ENCODE data around the gene PTBP3.

Gene PTBP3

DNA sequence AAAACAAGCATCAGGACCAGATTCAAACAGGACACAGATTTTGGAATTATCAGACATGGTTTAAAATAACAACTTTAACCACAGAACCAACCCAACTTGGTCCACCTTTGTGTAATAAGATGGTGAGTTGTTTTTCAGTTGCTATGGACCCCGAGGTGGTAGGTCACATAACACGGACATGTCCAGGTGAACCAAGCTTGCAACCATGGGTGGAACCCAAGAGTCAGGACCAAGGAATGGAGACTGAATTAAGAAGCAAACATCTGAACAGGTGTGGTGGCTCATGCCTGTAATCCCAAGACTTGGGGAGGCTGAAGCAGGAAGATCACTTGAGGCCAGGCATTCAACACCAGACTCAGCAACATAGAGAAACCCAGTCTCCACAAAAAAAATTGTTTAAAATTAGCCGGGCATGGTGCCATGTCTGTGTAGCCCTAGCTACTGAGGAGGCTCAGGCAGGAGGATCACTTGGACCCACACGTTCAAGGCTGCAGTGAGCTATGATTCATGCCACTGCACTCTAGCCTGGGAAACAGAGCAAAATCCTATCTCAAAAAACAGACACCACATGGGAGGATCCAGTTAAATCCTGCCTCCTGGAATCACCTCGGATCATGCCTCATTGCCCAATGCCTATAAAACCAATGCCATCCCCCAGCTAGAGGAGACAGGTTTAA, 10.6 kb downstream of the PTBP3 start:
- no peaks in the 10 kb centered on the region for H3F3A ChIP-seq (ENCODE audit: insufficient read depth, low read length)
- no peaks in the 10 kb centered on the region; the same call in 1 of the 2 replicates for H3K9me3 ChIP-seq (ENCODE audit: low read length)
- no peak overlapping the region for H3K4me2 ChIP-seq (ENCODE audit: low read length)
- no peaks in the 10 kb centered on the region for H3K27me3 ChIP-seq (ENCODE audit: insufficient read depth, low read length)
- no peak overlapping the region for H3K27ac ChIP-seq (ENCODE audit: low read depth, low read length, poor library complexity, severe bottlenecking)
- H3K9me2 ChIP-seq (ENCODE audit: low read depth, low read length) = no peaks in the 10 kb centered on the region
- peaks cover 30% of the 10 kb centered on the region for H3K36me3 ChIP-seq (ENCODE audit: insufficient read depth, low read length)
- H4K20me1 ChIP-seq (ENCODE audit: insufficient read depth, low read length) = no peaks in the 10 kb centered on the region
- H2AFZ ChIP-seq (ENCODE audit: low read length) = no peak overlapping the region
- H3K4me3 ChIP-seq (ENCODE audit: low read depth, low read length, poor library complexity, severe bottlenecking) = no peak overlapping the region
- H3K4me1 ChIP-seq (ENCODE audit: insufficient read depth, low read length, severe bottlenecking) = peaks cover 45% of the 10 kb centered on the region
- peaks cover 96% of the 10 kb centered on the region for H3K79me2 ChIP-seq (ENCODE audit: insufficient read depth, low read length)
- TF ChIP-seq, protein P1, sequence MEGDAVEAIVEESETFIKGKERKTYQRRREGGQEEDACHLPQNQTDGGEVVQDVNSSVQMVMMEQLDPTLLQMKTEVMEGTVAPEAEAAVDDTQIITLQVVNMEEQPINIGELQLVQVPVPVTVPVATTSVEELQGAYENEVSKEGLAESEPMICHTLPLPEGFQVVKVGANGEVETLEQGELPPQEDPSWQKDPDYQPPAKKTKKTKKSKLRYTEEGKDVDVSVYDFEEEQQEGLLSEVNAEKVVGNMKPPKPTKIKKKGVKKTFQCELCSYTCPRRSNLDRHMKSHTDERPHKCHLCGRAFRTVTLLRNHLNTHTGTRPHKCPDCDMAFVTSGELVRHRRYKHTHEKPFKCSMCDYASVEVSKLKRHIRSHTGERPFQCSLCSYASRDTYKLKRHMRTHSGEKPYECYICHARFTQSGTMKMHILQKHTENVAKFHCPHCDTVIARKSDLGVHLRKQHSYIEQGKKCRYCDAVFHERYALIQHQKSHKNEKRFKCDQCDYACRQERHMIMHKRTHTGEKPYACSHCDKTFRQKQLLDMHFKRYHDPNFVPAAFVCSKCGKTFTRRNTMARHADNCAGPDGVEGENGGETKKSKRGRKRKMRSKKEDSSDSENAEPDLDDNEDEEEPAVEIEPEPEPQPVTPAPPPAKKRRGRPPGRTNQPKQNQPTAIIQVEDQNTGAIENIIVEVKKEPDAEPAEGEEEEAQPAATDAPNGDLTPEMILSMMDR (IDR thresholded peaks at IDR 0.05; ENCODE audit: low read length) = no peak
- no peak for TF ChIP-seq EZH2 (IDR thresholded peaks at IDR 0.05; ENCODE audit: borderline replicate concordance, low read length)
- no peak overlapping the region for H3K9ac ChIP-seq (ENCODE audit: low read length)

DNA sequence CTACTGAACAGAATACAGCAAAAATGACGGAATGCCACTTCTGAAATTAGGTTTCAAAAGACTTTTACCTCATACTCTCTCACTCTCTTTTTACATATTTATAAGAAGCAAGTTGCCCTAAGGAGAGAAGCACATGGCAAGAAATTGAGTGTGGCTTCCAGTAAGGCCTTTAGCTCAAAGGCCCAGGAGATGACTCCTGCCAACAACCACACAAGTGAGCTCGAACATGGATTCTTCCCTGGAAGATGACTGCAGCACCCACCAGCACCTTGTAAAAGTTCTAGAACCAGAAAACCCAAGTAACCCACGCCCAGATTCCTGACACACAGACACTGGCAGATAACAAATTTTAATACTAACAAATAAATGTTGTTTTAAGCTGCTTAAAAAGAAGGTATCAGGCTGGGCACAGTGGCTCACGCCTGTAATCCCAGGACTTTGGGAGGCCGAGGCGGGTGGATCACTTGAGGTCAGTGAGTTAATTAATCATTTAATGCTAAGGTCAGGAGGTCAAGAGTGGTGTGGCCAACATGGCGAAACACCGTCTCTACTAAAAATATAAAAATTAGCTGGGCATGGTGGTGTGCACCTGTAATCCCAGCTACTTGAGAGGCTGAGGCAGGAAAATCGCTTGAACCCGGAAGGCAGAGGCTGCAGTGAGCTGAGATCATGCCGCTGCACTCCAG, 17.0 kb downstream of the PTBP3 start:
- TF ChIP-seq, protein P1 (IDR thresholded peaks at IDR 0.05; ENCODE audit: low read length) = no peak
- no peak for TF ChIP-seq EZH2 (IDR thresholded peaks at IDR 0.05; ENCODE audit: borderline replicate concordance, low read length)
- Histone ChIP-seq H3K9ac (ENCODE audit: low read length) (no peak overlapping the region), H3K9me2 (ENCODE audit: low read depth, low read length) (no peaks in the 10 kb centered on the region), H3K79me2 (ENCODE audit: insufficient read depth, low read length) (peaks cover 96% of the 10 kb centered on the region), H4K20me1 (ENCODE audit: insufficient read depth, low read length) (no peaks in the 10 kb centered on the region), H3K4me1 (ENCODE audit: insufficient read depth, low read length, severe bottlenecking) (peaks cover 7% of the 10 kb centered on the region), H3K9me3 (ENCODE audit: low read length) (no peaks in the 10 kb centered on the region; the same call in 1 of the 2 replicates), H3F3A (ENCODE audit: insufficient read depth, low read length) (no peaks in the 10 kb centered on the region), H3K4me2 (ENCODE audit: low read length) (no peak overlapping the region), H3K36me3 (ENCODE audit: insufficient read depth, low read length) (peaks cover 8% of the 10 kb centered on the region), H2AFZ (ENCODE audit: low read length) (no peak overlapping the region), H3K4me3 (ENCODE audit: low read depth, low read length, poor library complexity, severe bottlenecking) (no peak overlapping the region), H3K27ac (ENCODE audit: low read depth, low read length, poor library complexity, severe bottlenecking) (no peak overlapping the region), H3K27me3 (ENCODE audit: insufficient read depth, low read length) (no peaks in the 10 kb centered on the region)

DNA sequence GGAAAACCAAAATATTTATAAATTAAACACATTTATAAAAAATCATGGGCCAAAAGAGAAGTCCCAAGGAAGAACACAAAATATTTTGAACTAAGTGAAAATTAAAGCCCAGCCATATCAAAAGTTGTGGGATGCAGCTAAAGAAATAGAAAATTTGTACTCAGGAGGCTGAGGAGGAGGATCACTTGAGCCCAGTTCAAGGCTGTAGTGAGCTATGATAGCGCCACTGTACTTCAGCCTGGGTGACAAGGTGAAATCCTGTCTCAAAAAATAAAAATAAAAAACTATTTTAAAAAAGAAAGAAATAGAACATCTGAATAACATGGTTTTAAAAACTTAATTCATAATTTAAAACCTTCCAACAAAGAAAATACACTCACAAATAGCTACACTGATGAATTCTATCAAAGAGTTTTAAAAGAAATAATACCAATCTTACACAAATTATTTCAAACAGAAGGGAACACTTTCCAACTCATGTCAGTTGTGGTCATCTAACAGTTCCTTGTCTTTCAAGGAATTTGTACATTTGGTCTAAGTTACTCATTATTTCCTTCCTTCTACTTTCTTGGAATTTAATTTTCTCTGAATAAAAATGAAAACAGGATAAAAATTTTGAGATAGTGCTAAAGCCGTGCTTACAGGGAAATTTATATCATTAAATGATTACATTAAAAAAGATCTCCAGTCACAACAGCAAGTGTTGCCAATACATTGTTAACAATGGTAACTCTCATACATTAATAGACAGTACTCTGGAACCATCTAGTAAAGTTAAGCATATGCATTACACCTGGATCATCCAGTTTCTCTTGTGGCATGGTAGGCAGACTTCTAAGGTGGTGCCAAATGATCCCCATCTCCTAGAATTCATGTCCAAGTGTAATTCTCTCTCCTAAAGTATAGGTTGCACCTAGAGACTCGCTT, 17.8 kb downstream of the PTBP3 start:
- peaks cover 7% of the 10 kb centered on the region for H3K4me1 ChIP-seq (ENCODE audit: insufficient read depth, low read length, severe bottlenecking)
- H3K9me3 ChIP-seq (ENCODE audit: low read length) = no peaks in the 10 kb centered on the region; the same call in 1 of the 2 replicates
- no peak overlapping the region for H3K4me2 ChIP-seq (ENCODE audit: low read length)
- TF ChIP-seq EZH2 (IDR thresholded peaks at IDR 0.05; ENCODE audit: borderline replicate concordance, low read length) = no peak
- TF ChIP-seq, protein P1 (IDR thresholded peaks at IDR 0.05; ENCODE audit: low read length) = no peak
- no peaks in the 10 kb centered on the region for H3F3A ChIP-seq (ENCODE audit: insufficient read depth, low read length)
- no peak overlapping the region for H2AFZ ChIP-seq (ENCODE audit: low read length)
- peaks cover 3% of the 10 kb centered on the region for H3K36me3 ChIP-seq (ENCODE audit: insufficient read depth, low read length)
- no peaks in the 10 kb centered on the region for H3K9me2 ChIP-seq (ENCODE audit: low read depth, low read length)
- H3K27me3 ChIP-seq (ENCODE audit: insufficient read depth, low read length) = no peaks in the 10 kb centered on the region
- no peak overlapping the region for H3K27ac ChIP-seq (ENCODE audit: low read depth, low read length, poor library complexity, severe bottlenecking)
- no peaks in the 10 kb centered on the region for H4K20me1 ChIP-seq (ENCODE audit: insufficient read depth, low read length)
- H3K9ac ChIP-seq (ENCODE audit: low read length) = no peak overlapping the region
- peaks cover 96% of the 10 kb centered on the region for H3K79me2 ChIP-seq (ENCODE audit: insufficient read depth, low read length)
- no peak overlapping the region for H3K4me3 ChIP-seq (ENCODE audit: low read depth, low read length, poor library complexity, severe bottlenecking)
